GM21526 (cell line): ENCODE data around the gene GALNT13.

Experiments used
- ATAC-seq: cut with Tn5 transposase; IDR thresholded peaks from one replicate; pipeline ENCODE4 v1.9.1; 2021; ENCODE audit warnings: moderate library complexity; ENCODE audit not compliant: unreplicated experiment, low FRiP score

GALNT13 gene

DNA sequence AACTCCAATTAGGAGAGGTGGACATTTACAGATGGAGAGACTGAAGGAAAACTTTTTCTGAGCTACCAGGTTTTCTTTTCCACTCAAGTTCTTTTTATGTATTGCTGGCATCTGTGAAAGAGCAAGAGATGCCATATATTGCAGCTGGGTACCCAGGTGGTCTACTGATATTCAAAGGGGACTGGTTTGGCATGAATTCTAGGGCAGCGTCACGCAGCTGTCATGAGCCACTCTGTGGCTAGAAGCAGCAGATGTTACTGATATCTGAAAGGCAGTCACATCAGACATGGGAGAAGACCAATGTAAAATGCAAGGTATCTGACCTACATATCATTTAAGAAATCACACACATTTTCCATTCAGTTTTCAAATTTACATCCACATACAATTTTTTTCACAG lies 408.8 kb downstream of the GALNT13 start:
- no peak for ATAC-seq

DNA sequence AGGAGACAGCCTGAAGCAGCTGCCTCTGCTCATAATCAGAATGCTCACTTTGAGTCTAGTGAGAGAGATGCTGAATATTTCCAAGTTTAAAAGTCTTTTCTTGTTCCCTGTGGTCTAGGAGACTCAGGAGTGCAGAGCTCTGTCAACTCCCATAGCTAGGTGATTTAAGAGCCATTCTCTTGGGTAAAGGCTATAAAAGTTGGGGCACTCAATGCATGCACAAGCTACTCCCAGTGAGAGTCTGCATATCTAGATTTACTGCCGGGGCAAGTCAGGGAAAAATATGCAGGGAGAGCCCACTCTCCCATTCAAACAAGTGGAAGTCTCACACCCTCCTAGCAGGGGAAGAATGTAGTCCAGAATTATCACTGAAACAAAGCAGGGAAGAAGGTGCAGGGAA lies 418.1 kb downstream of the GALNT13 start:
- no peak for ATAC-seq

DNA sequence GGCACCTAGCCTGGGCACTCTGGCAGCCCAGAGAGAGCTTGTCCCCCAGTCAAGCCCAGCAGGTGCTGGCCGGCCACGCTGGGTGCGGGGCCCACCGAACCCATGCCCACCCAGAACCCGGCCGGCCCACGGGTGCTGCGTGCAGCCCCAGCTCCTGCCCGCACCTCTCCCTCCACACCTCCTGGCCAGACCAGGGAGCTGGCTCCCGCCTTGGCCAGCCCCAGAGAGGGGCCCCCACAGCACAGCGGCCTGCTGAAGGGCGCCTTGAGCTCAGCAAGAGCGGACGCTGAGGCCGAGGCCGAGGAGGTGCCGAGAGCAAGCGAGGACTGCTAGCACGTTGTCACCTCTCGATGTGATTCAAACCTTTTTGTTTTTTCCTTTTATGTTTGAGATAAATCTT lies 419.8 kb downstream of the GALNT13 start:
- no peak for ATAC-seq

DNA sequence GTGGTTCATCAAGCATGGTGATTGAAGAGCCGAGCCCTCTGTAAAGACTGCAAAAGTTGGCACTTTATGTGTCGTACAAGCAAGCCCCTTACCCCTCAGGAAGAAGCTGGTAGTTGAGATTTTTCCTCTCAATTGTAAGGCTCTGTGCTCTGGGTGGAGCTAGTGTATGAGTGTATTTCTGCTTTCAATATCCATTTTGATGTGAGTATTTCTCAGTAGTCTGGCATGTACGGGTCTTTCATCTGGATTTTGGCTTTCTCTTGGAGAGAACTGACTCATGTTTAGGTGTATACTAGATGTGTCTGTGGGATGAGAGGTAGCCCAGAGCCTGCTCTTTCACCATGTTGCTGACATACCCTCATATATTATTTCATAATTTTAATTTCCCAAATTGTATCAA lies 420.2 kb downstream of the GALNT13 start:
- ATAC-seq: no peak

DNA sequence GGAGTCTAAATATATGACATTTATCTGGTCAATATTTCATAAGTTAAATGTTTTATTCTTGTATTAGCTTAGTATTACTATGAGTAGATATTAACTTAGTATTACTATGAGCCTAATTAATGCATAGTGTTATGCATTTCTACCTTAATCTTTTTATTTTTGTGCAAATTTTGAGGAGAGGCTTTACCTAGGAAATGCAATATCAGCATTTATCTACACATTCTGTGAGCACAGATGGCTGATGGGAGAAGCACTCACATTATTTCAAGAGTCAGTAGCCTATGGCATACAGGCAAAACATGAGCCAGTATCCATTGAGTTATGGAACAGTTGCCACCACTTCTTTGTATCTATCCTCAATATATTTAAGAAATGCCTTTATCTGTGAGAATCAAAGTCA lies 422.1 kb downstream of the GALNT13 start:
- ATAC-seq: no peak

DNA sequence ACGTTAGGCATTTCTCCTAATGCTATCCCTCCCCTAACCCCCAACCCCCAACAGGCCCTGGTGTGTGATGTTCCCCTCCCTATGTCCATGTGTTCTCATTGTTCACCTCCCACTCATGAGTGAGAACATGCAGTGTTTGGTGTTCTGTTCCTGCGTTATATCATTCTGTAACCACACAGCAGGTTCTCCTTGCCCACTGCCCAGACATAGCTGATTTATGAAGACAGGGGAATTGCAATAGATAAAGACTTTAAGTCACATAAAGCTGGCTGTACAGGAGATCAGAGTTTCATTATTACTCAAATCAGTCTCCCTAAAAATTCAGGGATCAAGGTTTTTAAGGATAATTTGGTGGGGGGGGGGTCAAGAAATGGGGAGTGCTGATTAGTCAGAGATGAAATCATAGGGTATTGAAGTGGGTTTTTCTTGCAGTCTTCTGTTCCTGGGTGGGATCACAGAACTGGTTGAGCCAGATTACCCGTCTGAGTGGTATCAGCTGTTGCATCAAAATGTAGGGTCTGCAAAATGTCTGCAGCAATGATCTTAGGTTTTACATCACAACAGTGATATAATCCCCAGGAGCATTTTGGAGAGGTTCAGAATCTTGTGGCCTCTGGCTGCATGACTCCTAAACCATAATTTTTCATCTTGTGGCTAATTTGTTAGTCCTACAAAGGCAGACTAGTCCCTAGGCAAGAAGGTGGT lies 434.7 kb downstream of the GALNT13 start:
- ATAC-seq: no peak

DNA sequence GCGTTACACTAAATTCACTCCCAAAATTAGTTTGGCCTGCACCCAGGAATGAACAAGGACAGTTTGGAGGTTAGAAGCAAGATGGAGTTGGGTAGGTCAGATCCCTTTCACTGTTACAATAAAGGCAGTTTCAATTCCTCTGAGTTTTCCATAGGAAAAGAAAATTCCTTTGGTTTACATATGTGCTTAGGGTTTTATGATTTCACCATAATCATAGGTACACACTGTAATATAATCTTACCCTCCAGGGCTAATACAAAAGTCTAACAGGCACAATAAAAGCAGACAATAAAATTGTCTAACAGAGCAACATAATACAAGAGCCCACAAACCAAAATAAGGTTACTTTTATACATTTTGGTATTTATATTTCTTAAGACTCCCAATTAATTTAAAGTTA lies 435.3 kb downstream of the GALNT13 start:
- ATAC-seq: no peak

DNA sequence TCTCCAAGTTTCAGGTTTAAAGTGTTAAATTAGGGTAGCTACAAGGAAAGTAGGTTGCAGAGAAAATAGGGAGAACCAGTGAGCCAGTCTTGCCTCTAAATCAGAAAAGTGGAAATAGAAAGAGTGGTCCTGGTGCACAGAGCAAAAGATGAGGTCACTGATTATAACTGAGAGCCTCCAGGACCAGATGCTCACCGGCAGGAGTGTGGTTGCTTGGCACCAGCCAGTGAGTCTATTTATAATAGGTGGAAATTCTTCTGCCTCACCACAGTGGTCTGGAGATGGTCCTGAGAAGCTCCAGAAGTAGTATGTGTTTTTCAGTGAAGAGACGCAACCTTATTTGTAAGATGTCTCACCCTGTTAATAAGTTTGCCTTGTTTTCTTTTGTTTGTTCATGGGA lies 452.9 kb downstream of the GALNT13 start:
- ATAC-seq: no peak

DNA sequence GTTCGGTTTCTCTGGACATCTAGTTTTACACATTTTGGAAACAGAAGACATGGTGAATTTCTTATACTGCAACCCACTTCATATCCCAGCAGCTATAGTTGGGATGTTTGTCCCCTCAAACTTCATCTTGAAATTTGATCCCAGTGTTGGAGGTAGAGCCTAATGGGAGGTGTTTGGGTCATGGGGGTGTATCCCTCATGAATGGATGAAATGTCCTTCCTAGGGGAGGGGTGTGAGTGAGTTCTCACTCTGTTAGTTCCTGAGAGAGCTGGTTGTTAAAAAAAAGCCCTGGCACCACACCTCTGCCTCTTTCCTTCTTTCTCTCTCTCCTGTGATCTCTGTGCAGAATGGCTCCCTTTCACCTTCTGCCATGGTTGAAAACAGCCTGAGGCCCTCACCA lies 457.8 kb downstream of the GALNT13 start:
- ATAC-seq: no peak

DNA sequence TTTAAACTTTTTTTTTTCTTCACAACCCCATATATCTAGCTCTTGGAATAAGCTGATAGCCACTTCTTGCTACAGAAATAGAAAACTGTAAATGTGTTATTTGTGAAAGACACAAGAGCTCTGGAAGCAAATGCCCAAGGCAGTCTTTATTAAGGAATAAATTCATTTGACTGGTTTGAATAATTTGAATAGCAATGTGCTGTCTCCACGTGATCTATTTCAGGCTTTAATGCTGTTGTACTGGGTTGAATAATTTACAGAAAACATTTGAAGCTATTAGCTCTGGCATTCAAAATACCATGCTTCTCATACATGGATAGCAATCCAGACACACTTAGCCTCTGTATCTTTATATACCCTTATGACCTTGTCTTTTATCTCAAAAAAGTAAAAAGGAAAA lies 460.1 kb downstream of the GALNT13 start:
- ATAC-seq: no peak

DNA sequence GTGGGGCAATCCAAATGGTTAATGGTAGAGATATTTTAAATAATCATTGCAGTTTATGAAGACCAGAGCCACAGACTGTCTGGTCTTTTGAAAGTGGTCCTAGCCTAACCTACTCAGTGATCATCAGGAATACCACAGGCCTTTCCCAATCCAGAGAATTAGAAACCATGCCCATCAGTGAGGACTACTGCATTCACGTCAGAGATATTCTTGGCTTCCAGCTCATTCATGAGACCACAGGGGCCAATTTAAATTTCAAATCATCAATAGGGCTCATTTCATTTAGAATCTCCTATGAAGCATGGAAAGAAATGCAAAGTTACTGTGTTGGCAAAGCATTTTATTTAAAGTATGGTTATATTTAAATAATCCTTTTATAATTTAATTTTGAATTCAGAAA lies 464.5 kb downstream of the GALNT13 start:
- no peak for ATAC-seq

DNA sequence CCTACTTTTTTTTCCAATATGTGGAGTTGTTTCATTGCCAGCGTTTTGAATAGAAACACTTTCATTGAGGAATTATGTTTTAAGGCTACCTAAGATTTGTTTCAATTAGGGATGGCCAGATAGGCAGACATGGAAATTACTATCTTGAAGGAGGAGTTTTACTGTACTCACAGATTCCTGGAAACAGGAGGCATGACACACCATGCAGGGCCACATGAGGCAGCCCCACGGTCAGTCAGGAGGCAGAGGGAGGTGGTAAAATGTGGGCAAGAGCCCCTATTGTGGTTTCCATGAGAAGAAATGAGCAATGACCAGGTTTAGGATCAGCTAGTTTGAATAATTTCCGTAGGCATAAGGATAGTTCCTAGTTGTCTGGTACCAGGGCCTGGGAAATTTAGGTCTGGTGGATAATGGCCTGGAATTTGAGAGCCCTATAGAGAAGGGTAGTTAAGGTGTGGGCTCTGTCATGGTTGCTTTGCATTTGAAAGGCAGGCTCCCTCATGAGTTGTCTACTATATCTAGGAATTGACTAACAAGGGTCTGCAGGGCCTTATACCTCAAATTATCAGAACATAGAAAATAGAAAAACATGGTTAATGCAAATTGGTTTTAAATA lies 466.7 kb downstream of the GALNT13 start:
- ATAC-seq: no peak

DNA sequence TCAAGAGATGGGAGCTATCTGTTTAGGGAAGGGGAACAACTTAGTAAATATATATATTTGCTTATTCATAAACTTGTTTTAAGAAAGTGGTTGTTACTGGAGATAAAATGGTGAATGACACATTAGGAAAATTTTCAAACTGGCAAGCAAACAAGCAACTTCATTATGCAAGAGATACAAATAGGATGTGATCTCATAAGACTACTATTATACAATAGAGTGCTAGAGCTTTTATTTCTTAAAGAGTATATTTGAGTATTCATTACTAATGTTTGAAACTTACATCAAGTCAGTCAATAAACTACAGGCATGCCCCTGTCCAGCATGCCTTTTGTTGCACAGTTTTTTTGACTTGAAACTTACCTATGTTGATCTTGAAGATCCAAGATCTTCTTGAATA lies 471.6 kb downstream of the GALNT13 start:
- ATAC-seq: no peak

DNA sequence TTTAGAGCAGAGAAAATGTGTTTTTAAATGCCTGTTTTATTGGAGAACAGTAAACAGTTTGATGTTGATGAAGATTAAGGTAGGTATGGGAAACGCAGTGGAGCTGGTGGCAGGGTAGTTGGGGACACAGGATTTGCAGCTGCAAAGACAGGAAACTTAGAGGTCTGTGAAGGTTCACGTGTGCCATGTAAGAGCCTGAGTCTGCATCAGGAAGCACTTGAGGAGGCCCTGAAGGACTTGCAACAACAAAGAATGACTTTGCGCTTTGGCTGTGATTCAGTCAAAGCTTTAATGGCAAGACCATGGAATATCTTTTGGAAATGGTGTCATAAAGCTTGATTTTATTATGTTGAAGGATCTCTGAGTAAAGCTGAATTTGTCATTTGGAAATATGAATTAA lies 479.2 kb downstream of the GALNT13 start:
- ATAC-seq: no peak

DNA sequence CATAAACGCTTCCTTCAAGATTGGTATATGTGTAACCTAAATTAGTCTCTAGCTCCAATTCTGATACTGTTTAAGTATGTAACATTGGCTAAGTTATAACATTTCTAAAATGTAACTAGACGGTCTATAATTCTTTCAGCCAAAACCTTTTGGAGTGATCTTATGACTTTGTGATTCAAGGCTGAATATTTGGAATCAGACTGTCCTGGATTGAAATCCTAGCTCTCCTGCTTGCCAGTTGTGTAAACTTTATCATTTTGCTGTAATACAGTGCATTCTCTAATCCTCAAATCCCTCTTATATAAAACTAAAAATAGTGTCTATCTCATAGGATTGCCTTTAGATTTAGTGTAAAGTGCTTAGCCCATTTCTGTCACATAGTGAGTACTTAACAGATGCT lies 489.6 kb downstream of the GALNT13 start:
- ATAC-seq: no peak

DNA sequence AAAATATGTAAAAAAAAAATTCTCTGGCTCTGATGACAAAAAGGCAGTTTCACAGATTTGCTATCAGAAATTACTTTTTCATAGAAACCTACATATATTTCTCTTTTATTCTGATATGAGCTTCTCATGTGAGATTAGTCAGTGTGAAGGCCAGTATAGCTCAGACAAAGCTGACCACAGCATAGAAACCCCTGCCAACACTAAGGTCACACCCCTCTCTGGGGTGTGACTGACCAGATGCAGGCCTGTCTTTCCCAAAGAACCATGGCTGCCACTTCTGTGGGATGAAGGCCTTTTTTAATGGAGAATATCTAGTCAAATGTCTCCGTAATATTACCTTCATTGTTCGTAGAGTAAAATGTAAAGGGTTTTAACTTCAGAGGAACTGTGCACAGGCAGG lies 496.4 kb downstream of the GALNT13 start:
- ATAC-seq: no peak

DNA sequence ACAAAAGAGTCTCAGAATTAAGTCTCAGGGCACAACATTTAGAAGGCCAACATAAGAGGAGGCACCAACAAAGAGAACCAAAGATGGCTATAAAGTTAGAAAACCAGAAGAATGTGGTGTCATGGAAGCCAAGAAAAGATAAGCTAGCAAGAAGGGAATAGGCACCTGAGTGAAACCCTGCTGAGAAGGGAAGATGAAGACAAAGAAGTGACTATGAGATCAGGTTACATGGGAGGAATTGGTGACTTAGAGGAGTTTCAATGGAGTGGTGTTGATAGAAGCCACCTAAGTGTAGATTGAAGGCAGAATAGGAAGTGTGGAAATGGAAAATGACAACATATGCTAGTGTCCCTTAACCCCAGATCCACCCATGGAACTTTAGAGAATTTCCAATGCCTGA lies 499.2 kb downstream of the GALNT13 start:
- ATAC-seq: no peak

DNA sequence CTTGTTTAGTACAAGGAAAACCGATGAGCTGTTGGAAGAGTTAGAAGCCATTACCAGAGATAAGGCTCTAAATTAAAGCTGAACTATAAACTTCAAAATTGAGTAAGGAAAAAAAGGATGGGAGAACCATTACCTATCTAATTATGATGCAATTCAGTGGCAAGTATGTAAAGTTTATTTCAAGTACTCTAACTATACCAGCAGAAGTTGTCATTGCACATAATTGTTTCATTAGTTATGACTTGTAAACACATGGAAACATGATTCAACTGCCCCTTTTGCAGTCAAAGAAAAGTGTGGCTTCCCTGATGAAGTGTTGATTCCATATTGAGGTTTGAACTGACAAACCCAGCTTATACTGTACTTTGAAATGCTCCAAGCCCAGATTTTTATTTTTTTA lies 502.7 kb downstream of the GALNT13 start:
- ATAC-seq: no peak

DNA sequence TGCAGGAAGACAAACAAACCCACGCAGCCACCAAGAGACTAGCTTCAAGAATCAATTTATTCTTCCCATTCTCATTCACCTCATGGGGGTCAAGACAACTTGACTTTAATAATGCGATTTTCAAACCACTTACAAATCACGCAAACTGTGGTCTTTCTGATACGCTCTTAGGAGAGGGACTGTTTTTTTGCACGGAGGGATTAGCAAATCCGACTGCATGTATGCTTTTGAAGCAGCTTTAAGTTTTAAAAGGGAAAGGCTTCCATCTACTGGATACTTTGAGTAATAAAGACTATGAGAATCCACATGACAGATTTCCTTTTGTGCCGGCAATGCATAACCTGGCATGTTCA lies 503.8 kb downstream of the GALNT13 start:
- ATAC-seq: no peak

DNA sequence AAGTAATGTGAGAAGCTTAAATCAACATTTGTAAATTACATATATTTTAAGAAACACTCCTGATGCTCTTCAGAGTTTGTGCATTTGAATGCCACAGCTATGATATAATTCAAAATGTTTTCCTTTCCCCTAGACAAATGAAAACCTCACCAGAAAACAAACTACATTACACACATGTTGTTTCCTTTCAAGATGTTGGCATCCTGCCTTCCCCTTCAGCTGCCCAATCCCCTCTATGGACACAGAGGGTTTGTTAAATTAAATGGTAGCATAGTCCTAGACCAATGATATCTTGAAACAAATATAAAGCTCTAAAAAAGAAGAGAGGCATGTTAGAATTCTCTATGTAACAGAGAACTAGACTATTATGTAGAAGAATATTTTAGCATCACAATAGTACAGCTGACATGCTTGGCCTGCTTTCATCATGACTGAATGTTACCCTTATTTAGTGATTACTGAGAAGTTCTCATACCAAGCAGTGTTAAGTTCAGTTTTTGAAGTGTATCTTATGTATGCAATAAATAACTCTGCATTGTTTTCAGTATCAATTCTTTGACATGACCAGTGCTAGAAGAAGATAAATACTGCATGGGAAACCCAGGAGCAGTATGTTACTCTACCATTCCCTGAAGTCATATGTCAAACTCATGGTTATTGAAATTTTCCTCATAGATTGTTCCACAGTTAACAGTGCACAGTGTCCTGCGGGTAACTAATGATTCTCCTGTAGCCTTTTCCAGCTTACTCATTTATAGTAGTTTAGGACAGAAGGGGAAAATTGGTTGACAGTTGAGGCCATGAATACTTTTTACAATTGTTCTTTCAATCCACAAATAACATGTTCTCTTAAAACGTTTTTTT lies 510.4 kb downstream of the GALNT13 start:
- no peak for ATAC-seq

DNA sequence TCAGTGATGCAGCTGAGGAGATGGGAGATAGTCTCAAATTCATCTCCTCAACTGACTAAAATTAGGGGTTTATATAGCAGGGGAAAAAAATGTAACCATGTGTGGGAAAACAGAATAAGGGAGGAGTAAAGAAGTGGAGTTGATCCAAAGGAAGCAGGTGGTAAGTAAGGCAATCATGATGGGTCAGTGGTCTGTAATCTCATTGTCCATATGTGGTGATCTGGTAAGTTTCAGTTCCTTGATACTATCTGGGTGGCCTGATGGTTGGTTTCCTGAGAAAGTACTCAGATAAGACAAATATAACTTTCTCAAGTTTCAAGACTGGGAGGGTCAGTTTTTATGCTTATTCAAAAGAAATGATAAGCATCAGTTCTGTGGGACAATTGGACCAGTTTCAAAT lies 514.5 kb downstream of the GALNT13 start:
- ATAC-seq: no peak

DNA sequence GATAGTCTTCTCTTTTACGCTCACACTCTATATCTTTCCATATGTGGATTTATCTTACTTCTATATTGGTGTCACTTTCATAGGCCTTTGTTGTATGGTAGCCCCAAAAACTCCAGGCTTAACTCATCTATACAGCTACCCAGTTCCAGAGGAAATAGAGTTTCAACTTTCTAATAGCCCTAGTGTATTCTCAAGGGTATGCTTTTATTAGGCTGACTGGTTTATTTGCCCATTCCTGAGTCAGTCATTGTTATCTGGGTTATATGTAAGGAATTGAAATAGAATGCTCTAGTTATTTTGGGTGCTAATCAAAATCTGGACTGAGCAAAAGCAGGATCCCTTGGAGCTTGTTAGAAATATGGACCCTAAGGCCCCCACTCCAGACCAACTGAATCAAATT lies 519.3 kb downstream of the GALNT13 start:
- ATAC-seq: no peak
